GM18520 (cell line): ENCODE measurements around the gene BAZ1B.
"Not testable (repeated sequence)": the region's sequence is repeated elsewhere in the genome, so short reads cannot be mapped to it uniquely, and the experiment has no call there.

ENCODE experiments used
- ATAC-seq: cut with Tn5 transposase; IDR thresholded peaks from one replicate; pipeline ENCODE4 v1.9.1; 2021; ENCODE audit not compliant: unreplicated experiment

BAZ1B gene

GRCh38 chr7:73539709-73540108, 17.6 kb upstream of the BAZ1B start:
- ATAC-seq, result no peak

GRCh38 chr7:73538510-73538909, 16.4 kb upstream of the BAZ1B start:
- not testable (repeated sequence) for ATAC-seq

- ATAC-seq, result no peak
Measured at GRCh38 chr7:73537051-73537450, 15.0 kb upstream of the BAZ1B start.

GRCh38 chr7:73536479-73536878, 14.4 kb upstream of the BAZ1B start:
- ATAC-seq, result no peak

GRCh38 chr7:73535918-73536317, 13.8 kb upstream of the BAZ1B start:
- not testable (repeated sequence) for ATAC-seq

GRCh38 chr7:73533742-73534141, 11.6 kb upstream of the BAZ1B start:
- no peak for ATAC-seq

DNA sequence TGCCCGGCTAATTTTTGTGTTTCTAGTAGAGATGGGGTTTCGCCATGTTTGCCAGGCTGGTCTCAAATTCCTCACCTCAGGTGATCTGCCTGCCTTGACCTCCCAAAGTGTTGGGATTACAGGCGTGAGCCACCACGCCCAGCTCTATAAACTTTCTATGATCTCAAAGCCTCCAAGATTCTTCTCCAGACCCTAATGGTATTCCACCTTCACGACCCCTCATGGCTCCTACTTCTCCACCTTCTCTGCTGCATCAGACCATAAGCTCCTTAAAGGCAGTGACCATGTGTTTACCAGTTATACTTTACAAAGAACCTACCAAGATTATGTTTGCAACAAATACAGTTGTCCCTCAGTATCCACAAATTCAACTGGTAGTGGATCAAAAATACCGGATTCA, 10.1 kb upstream of the BAZ1B start:
- no peak for ATAC-seq

GRCh38 chr7:73530800-73531199, 8.7 kb upstream of the BAZ1B start:
- ATAC-seq, result no peak

GRCh38 chr7:73526896-73527821, 5.1 kb upstream of the BAZ1B start:
- ATAC-seq, result no peak

- not testable (repeated sequence) for ATAC-seq
Measured at GRCh38 chr7:73526158-73526494, 4.0 kb upstream of the BAZ1B start.

GRCh38 chr7:73521636-73522104, 423 bp downstream of the BAZ1B start:
- ATAC-seq, result peak; percentile 22

- ATAC-seq, result no peak
Measured at GRCh38 chr7:73520673-73521635, 1.1 kb downstream of the BAZ1B start.

- ATAC-seq, result no peak
Measured at GRCh38 chr7:73519867-73520672, 2.0 kb downstream of the BAZ1B start.

GRCh38 chr7:73518470-73518869, 3.6 kb downstream of the BAZ1B start:
- no peak for ATAC-seq

DNA sequence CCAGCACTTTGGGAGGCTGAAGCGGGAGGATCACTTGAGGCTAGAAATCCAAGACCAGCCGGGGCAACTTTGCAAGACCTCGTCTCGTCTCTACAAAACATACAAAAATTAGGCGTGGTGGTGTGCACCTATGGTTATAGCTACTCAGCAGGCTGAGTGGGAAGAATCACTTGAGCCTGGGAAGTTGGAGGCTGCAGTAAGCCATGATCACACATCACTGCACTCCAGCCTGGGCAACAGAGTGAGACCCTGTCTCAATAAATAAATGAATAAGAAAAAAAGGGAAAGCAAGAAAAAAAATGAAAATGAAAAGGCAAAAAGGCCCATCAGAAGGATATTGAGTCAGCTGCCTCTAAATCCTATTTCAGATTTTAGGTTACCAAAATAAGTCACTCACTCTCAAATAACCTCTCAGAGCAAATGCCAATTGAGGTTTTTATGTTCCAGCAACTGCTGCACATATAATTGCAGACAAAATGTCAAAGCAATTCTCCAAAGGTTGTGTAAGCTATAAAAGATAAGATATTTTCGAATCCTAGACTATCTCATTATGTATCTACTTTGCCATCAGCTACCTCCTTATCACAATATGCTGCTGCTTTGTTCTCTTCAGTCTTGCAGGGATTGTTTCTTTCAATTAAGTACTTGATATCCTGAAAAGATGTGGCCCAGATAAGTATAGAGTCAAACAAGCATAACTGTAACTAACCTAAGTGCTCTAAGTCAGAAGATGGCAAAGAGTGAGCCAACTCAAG, 4.7 kb downstream of the BAZ1B start:
- ATAC-seq, result no peak

DNA sequence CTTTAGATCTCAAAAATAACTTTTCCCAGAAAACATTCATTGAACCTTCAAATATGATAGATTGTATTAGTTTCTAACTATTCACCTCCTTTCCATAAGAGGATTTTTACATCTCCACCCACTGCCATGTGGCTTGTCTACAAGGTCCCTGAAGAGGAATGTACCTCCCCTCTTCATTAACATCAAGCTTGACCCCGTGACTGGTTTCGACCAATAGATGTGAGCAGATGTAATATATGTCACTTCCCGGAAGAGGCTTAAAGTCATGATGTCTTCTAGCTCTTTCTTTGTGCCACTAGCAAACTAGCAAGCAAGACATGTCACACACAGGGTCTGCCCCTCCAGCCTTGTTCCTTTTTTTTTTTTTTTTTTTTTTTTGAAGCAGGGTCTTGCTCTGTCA, 6.9 kb downstream of the BAZ1B start:
- no peak for ATAC-seq

GRCh38 chr7:73512018-73512780, 9.9 kb downstream of the BAZ1B start:
- no peak for ATAC-seq

DNA sequence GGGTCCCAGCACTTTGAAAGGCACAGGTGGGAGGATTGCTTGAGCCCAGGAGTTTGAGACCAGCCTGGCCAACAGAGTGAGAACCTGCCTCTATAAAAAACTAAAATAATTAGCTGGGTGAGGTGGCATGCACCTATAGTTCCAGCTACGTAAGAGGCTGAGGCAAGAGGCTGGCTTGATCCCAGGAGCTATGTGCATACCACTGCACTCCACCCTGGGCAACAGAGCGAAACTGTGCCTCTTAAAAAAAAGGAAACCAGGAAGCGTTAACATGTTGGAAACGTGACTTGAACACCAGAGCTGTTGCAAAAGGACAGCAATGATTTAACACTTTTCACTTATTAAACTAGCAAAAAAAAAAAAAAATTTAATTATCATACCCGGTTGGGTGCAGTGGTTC, 12.6 kb downstream of the BAZ1B start:
- ATAC-seq, result no peak

DNA sequence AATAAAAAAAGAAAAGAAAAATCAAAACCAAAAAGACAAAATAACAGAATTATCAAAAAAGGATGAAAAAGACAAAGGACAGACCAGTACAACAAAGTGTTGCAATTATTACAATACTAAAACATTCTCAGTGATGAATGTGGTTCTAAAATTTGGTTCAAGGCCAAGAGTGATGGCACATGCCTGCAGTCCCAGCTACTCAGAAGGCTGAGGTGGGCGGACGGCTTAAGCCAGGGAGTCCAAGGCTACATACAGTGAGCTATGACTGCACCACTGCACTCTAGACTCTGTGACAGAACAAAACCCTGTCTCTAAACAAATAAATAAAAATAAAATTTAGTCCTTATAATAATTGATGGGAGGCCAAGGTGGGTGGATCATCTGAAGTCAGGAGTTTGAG, 14.5 kb downstream of the BAZ1B start:
- no peak for ATAC-seq
